Smooth muscle cell of the pulmonary artery (primary cell): ENCODE data around the gene CFAP65. TPM values are rescaled to one million over a fixed set of nuclear protein-coding genes. Genes with fewer than 3 reads are reported as not detected.

Experiments used
- total RNA-seq: library from RNA; depleted of rRNA; stranded (reverse); fragments of >200 nt; gene quantifications from 2 replicates; pipeline ENCODE4 v1.2.3, GENCODE V29; 2014

The CFAP65 gene, protein sequence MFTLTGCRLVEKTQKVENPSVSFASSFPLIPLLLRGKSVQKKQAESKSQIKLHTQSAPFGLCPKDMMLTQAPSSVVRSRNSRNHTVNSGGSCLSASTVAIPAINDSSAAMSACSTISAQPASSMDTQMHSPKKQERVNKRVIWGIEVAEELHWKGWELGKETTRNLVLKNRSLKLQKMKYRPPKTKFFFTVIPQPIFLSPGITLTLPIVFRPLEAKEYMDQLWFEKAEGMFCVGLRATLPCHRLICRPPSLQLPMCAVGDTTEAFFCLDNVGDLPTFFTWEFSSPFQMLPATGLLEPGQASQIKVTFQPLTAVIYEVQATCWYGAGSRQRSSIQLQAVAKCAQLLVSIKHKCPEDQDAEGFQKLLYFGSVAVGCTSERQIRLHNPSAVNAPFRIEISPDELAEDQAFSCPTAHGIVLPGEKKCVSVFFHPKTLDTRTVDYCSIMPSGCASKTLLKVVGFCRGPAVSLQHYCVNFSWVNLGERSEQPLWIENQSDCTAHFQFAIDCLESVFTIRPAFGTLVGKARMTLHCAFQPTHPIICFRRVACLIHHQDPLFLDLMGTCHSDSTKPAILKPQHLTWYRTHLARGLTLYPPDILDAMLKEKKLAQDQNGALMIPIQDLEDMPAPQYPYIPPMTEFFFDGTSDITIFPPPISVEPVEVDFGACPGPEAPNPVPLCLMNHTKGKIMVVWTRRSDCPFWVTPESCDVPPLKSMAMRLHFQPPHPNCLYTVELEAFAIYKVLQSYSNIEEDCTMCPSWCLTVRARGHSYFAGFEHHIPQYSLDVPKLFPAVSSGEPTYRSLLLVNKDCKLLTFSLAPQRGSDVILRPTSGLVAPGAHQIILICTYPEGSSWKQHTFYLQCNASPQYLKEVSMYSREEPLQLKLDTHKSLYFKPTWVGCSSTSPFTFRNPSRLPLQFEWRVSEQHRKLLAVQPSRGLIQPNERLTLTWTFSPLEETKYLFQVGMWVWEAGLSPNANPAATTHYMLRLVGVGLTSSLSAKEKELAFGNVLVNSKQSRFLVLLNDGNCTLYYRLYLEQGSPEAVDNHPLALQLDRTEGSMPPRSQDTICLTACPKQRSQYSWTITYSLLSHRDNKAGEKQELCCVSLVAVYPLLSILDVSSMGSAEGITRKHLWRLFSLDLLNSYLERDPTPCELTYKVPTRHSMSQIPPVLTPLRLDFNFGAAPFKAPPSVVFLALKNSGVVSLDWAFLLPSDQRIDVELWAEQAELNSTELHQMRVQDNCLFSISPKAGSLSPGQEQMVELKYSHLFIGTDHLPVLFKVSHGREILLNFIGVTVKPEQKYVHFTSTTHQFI (N-terminal part only)
- 0.03 TPM in 1 of 2 replicates, not detected in the other for total RNA-seq

DNA sequence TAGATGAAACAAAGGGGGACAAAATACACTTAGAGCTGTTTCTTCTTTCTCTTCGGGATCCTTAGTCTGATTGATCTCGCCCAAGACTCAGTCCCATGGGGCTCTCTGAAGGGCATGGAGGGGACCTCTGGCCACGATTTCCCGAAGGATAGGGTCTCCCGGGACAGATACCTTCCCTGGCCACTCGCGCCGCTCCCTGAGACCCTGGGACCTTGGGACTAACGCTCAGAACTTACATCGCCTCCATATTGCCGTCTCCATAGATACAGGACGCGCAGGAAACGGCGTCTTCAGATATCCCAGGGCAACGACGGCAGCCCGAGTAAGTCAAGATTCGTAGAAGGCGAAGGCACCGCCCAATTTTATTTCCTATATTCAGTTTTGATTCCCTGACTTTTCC is at the start of gene CFAP65:
TSS of gene CFAP65 (minus strand) at position 265 of the 400 bp plus-strand sequence. CDS start 2,468 bp downstream, outside the sequence.

DNA sequence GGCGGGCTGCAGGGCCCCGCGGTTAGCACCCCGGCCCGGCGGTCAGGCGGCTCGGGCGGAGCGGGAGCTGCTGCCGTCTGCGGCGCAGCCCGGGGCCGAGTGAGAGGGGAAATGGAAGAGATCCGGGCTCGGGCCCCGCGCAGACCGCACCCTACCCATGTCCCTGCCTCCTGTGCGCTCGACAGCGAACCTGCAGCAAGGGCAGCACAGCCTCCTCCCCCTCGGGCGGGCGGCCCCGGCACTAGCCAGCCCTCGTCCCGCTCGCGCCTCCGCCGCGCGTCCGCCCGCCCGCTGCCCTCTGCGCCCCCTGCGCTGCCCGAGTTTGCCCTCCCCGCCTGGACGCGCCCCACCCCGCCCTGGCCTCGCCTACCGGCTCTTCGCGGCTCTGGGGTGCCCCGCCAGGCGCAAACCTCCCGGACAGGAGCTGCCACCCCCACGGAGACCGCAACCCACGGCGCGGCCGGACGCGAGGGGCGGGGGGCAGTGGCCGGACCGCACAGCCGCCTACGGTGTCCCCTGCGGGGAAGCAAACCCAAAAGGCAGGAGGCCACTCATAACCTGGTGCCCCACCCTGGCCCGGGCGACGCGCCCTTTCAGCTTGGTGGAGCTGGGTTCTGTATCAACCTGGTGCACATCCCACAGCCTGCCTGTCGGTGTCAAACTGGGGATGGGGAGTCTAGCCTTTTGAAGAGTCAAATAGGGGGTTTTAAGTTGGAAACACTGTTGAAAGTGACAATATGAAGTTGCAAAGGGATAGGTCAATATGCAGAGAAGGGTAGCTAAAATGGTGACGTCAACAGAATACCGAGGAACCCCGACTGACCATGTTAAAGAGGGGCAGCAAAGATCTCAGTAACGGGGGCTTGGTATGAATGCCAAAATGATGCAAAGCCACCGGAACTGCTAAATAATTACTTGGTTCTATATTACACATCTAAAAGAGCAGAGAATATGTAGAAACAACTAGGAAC is 19.8 kb upstream of the CFAP65 start, which contains the start of gene IHH:
TSS of gene IHH (minus strand) at position 101 of the 971 bp plus-strand sequence. CDS start 454 bp downstream, outside the sequence.

DNA sequence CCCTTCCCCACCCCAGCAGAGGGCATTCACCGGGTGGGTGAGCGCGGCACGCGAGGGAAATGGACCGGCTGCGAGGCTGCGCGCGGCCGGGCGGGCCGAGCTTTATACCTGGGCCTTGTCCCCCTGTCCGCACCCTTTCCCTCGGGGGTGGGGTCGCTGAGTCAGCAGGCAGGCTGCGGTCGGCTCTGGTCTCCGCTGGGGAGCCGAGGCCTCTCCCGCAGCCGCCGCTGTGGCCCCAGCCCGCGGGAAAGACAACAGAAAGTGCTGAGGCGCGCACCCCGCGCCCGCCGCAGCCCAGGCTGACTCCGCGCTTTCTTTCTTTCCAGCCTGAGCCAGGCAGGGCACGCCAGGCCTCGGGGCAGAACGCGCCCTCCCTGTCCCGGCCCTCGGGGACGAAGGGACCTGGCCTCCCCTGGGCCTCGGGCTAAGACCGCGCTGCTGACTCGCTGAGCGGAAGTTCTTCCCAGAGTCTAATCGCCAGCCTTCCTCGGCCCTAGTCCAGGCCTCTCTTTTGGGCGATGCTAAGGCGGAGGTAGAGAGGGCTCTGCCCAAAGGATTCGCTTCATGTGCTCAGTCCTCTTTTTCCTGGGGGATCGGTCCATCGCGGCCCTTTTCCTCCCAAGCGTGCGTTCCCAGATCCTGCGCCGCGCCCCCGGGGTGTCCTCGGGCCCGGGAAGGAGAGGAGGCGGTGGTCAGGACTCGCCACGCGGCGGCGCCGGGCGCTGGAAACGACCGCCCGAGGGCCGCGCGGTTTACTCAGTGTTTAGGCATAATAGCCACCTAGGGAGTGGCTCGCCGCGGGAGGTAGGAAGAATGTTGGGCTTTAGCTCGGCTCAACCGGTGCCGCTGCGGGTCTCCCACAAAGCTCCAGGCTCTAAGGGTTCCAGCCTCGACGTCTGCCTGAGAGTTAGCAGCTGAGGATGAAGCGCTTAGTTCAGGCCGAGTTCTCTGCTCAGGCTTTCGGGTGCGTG is 47.7 kb downstream of the CFAP65 start, which contains the start of gene CRYBA2:
TSS of gene CRYBA2 (minus strand) at position 78 of the 971 bp plus-strand sequence. CDS start 246 bp downstream, outside the sequence.

DNA sequence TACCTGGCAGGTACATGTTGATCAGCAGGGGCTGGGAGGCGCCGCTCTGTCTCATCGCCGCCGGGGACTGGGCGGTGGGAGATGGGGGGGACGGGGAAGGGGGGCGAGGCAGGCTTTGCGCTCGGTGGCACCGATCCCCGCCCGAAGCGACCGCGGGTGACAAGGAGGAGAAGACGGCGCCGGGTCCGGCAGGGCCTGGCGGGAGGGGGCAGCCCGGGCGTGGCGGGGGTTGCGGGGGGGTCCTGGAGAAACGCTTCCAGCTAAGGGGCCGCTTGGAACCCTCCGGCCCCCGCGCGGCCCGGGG is 56.3 kb downstream of the CFAP65 start, which contains the start of gene FEV:
TSS of gene FEV (minus strand) at position 164 of the 304 bp plus-strand sequence. CDS start at position 55, 109 bp downstream.

DNA sequence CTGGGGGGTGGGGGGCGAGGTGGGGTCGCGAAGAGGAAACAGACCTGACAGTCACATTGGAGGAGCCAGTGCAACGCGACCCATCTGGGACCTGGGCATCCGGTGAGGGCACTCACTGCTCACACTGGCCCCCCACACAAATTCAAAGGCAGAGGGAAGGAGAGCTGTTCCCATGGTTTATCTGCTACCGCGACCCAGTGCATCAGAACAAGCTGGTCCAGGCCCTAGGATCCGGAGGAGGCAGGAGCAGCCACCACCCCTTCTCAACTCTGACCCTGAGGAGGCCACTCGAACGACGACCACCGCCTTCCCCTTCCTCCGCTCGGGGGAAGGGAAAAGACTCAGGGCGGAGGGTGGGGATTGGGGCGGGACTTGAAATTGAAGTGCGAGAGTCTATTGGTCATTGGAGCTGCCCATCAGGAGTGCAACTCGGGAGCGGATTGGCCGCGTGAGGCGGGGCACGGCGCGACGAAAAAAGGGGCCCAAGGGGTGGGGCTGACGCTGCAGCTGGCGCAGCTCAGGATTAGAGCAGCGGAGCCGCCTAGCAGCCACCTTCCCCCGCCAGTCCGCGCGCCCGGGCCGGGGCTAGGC is 82.1 kb downstream of the CFAP65 start, which contains the start of gene CDK5R2:
TSS of gene CDK5R2 (plus strand) at position 526 of the 591 bp plus-strand sequence. CDS start 155 bp downstream, outside the sequence.

Other genes starting within 250 kb of the CFAP65 start
- gene PRKAG3, start 209.7 kb downstream of the CFAP65 start, total RNA-seq, result 0.10 and 0.52 TPM in 2 replicates
- gene WNT6, start 181.7 kb downstream of the CFAP65 start, total RNA-seq, result not detected in 2 replicates
- gene WNT10A, start 160.7 kb downstream of the CFAP65 start, total RNA-seq, result not detected in 2 replicates
- gene CDK5R2, start 81.8 kb downstream of the CFAP65 start, total RNA-seq, result not detected in 2 replicates
- gene FEV, start 56.3 kb downstream of the CFAP65 start, total RNA-seq, result not detected in 2 replicates
- not detected in 2 replicates for gene CRYBA2, start 48.1 kb downstream of the CFAP65 start, total RNA-seq
- not detected in 2 replicates for gene IHH, start 19.4 kb upstream of the CFAP65 start, total RNA-seq
- gene NHEJ1, start 119.3 kb upstream of the CFAP65 start, total RNA-seq, result 18.5 and 22.0 TPM in 2 replicates
- 2.9 and 8.1 TPM in 2 replicates for gene SLC23A3, start 128.5 kb upstream of the CFAP65 start, total RNA-seq
- 31.5 and 43.7 TPM in 2 replicates for gene CNPPD1, start 135.4 kb upstream of the CFAP65 start, total RNA-seq
- 75.5 and 88.8 TPM in 2 replicates for gene RETREG2, start 136.8 kb upstream of the CFAP65 start, total RNA-seq
- gene ZFAND2B, start 165.3 kb upstream of the CFAP65 start, total RNA-seq, result 18.1 and 26.0 TPM in 2 replicates
- gene ABCB6, start 177.4 kb upstream of the CFAP65 start, total RNA-seq, result 69.9 and 77.9 TPM in 2 replicates
- 73.2 and 73.7 TPM in 2 replicates for gene ATG9A, start 188.1 kb upstream of the CFAP65 start, total RNA-seq
- 41.4 and 52.1 TPM in 2 replicates for gene ANKZF1, start 188.3 kb upstream of the CFAP65 start, total RNA-seq
- 12.1 and 14.9 TPM in 2 replicates for gene GLB1L, start 203.9 kb upstream of the CFAP65 start, total RNA-seq
- 31.2 and 31.4 TPM in 2 replicates for gene STK16, start 204.0 kb upstream of the CFAP65 start, total RNA-seq
- gene TUBA4B, start 211.7 kb upstream of the CFAP65 start, total RNA-seq, result not detected in 2 replicates
- gene TUBA4A, start 212.4 kb upstream of the CFAP65 start, total RNA-seq, result 17.9 and 19.6 TPM in 2 replicates
- 74.7 and 78.8 TPM in 2 replicates for gene DNAJB2, start 237.8 kb upstream of the CFAP65 start, total RNA-seq